Measurements from ENCODE around the gene NCOA6.

The NCOA6 gene

GRCh38 chr20:34825530-34826362, at the start of gene NCOA6:
NCOA6 (minus strand) TSS chr20:34825651; CDS start chr20:34782355, 43,296 bp downstream.
- DNase-seq: peak; percentile 93

GRCh38 chr20:34874094-34874654, 48.7 kb upstream of the NCOA6 start:
- DNase-seq: peak; percentile 76

- DNase-seq: no peak
These were observed 48.2 kb upstream of the NCOA6 start for GRCh38 chr20:34873583-34874093.

GRCh38 chr20:34872622-34873224, 47.3 kb upstream of the NCOA6 start, which contains the start of gene GGT7:
GGT7 (minus strand) TSS chr20:34872856; CDS start chr20:34872815, 41 bp downstream.
- peak; percentile 95 for DNase-seq

GRCh38 chr20:34871966-34872621, 46.6 kb upstream of the NCOA6 start:
- no peak for DNase-seq

GRCh38 chr20:34871320-34871926, 46.0 kb upstream of the NCOA6 start:
- no peak for DNase-seq

GRCh38 chr20:34864216-34864615, 38.8 kb upstream of the NCOA6 start:
- DNase-seq: no peak

- no peak for DNase-seq
These were observed 38.0 kb upstream of the NCOA6 start for GRCh38 chr20:34863421-34863965.

GRCh38 chr20:34862724-34863123, 37.3 kb upstream of the NCOA6 start:
- no peak for DNase-seq

- DNase-seq: no peak
These were observed 36.1 kb upstream of the NCOA6 start for GRCh38 chr20:34861386-34862084.

GRCh38 chr20:34859826-34860545, 34.5 kb upstream of the NCOA6 start:
- DNase-seq: no peak

- DNase-seq: no peak
These were observed 33.9 kb upstream of the NCOA6 start for GRCh38 chr20:34859367-34859766.

- no peak for DNase-seq
These were observed 26.8 kb upstream of the NCOA6 start for GRCh38 chr20:34852298-34852697.

- DNase-seq: no peak
These were observed 25.5 kb upstream of the NCOA6 start for GRCh38 chr20:34850969-34851368.

GRCh38 chr20:34849778-34850177, 24.3 kb upstream of the NCOA6 start:
- no peak for DNase-seq

GRCh38 chr20:34848597-34848996, 23.1 kb upstream of the NCOA6 start:
- DNase-seq: no peak

GRCh38 chr20:34843421-34843820, 18.0 kb upstream of the NCOA6 start:
- no peak for DNase-seq

- no peak for DNase-seq
These were observed 16.7 kb upstream of the NCOA6 start for GRCh38 chr20:34842143-34842542.

GRCh38 chr20:34834459-34834893, 9.0 kb upstream of the NCOA6 start:
- no peak for DNase-seq

- no peak for DNase-seq
These were observed 6.5 kb upstream of the NCOA6 start for GRCh38 chr20:34831936-34832335.

GRCh38 chr20:34829191-34829590, 3.7 kb upstream of the NCOA6 start:
- DNase-seq: no peak

All from activated effector memory CD4-positive, alpha-beta T cell treated with anti-CD3 and anti-CD28 coated beads, Interleukin-2, amount 50 U/mL, for 16 hours (primary cell).